HL-60 (cell line): ENCODE data around the gene MPC1.

Experiments used
- GABPA ChIP-seq: IDR thresholded peaks from 2 replicates; pipeline ENCODE4 v1.6.1; 2012; ENCODE audit warnings: low read depth
- POLR2AphosphoS5 ChIP-seq: IDR thresholded peaks from 2 replicates; pipeline ENCODE4 v1.6.1; 2012; ENCODE audit warnings: low read depth
- SPI1 ChIP-seq: IDR thresholded peaks from 2 replicates; pipeline ENCODE4 v1.6.1; 2012; ENCODE audit warnings: low read depth, mild to moderate bottlenecking, borderline replicate concordance
- TF ChIP-seq, protein P1 (sequence below): IDR thresholded peaks from one replicate; pipeline ENCODE4 v1.5.1; 2011; ENCODE audit warnings: low read length, control low read depth, inconsistent platforms; ENCODE audit not compliant: insufficient read depth
- TF ChIP-seq, protein P2 (sequence below): IDR thresholded peaks from 2 replicates; pipeline ENCODE4 v1.6.1; 2012; ENCODE audit warnings: low read depth; ENCODE audit not compliant: insufficient replicate concordance

DNA sequence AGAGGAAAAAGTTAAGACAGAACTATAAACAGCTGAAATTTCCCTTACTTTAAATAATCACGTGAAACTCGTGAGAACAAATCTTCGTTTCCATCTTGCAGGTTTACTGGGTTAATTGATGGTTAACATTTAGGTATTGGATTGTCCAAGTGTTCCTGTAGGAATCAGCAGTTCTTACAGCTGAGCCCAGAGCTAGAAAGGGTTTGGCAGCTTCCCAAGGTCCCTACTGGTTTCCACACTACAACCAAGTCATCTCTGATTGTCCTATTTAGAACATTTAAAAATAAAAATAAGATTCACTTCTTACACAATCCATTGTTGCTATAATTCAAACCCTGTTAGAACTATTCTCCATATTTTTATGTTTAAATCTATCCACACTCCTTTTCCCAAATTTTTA is 15.8 kb downstream of the MPC1 start:
- TF ChIP-seq, protein P1, sequence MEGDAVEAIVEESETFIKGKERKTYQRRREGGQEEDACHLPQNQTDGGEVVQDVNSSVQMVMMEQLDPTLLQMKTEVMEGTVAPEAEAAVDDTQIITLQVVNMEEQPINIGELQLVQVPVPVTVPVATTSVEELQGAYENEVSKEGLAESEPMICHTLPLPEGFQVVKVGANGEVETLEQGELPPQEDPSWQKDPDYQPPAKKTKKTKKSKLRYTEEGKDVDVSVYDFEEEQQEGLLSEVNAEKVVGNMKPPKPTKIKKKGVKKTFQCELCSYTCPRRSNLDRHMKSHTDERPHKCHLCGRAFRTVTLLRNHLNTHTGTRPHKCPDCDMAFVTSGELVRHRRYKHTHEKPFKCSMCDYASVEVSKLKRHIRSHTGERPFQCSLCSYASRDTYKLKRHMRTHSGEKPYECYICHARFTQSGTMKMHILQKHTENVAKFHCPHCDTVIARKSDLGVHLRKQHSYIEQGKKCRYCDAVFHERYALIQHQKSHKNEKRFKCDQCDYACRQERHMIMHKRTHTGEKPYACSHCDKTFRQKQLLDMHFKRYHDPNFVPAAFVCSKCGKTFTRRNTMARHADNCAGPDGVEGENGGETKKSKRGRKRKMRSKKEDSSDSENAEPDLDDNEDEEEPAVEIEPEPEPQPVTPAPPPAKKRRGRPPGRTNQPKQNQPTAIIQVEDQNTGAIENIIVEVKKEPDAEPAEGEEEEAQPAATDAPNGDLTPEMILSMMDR = no peak
- TF ChIP-seq, protein P2, sequence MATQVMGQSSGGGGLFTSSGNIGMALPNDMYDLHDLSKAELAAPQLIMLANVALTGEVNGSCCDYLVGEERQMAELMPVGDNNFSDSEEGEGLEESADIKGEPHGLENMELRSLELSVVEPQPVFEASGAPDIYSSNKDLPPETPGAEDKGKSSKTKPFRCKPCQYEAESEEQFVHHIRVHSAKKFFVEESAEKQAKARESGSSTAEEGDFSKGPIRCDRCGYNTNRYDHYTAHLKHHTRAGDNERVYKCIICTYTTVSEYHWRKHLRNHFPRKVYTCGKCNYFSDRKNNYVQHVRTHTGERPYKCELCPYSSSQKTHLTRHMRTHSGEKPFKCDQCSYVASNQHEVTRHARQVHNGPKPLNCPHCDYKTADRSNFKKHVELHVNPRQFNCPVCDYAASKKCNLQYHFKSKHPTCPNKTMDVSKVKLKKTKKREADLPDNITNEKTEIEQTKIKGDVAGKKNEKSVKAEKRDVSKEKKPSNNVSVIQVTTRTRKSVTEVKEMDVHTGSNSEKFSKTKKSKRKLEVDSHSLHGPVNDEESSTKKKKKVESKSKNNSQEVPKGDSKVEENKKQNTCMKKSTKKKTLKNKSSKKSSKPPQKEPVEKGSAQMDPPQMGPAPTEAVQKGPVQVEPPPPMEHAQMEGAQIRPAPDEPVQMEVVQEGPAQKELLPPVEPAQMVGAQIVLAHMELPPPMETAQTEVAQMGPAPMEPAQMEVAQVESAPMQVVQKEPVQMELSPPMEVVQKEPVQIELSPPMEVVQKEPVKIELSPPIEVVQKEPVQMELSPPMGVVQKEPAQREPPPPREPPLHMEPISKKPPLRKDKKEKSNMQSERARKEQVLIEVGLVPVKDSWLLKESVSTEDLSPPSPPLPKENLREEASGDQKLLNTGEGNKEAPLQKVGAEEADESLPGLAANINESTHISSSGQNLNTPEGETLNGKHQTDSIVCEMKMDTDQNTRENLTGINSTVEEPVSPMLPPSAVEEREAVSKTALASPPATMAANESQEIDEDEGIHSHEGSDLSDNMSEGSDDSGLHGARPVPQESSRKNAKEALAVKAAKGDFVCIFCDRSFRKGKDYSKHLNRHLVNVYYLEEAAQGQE = no peak
- no peak for TF ChIP-seq GABPA
- no peak for TF ChIP-seq POLR2AphosphoS5
- TF ChIP-seq SPI1 = no peak
